WTC11 (cell line): ENCODE measurements around the gene SRSF8. TPM values are rescaled to one million over a fixed set of nuclear protein-coding genes. Genes with fewer than 3 reads are reported as not detected.

ENCODE experiments used
- ATAC-seq: fragments of 200-7000 bp; cut with Tn5 transposase; 2 replicates; pipeline ENCODE4 v1.10.0; 2021; ENCODE audit warnings: mild to moderate bottlenecking, moderate library complexity
- CTCF ChIA-PET: fragments of 300-600 bp; sonication (Branson Sonifier 250); formaldehyde crosslinking; loops from one replicate; lab custom pipeline; 2021; ENCODE audit warnings: antibody characterized with exemption; lab: Charles Lee
- POLR2A ChIA-PET: fragments of 350-600 bp; sonication (Branson Sonifier 250); formaldehyde crosslinking; loops from one replicate; lab custom pipeline; 2021; ENCODE audit warnings: antibody characterized with exemption; lab: Charles Lee
- DNase-seq: peaks from one replicate; pipeline ENCODE4 v3.0.0; 2021; ENCODE audit warnings: low spot score
- H3K27ac Mint-ChIP-seq: 2 replicates; pipeline ENCODE4 v1.8.0; 2021; ENCODE audit warnings: mixed read lengths
- H3K27me3 Mint-ChIP-seq: 2 replicates; pipeline ENCODE4 v1.8.0; 2021; ENCODE audit warnings: low read depth, mild to moderate bottlenecking, moderate library complexity, mixed read lengths
- H3K36me3 Mint-ChIP-seq: 2 replicates; pipeline ENCODE4 v1.8.0; 2021; ENCODE audit warnings: mixed read lengths
- H3K4me1 Mint-ChIP-seq: 2 replicates; pipeline ENCODE4 v1.8.0; 2022; ENCODE audit warnings: mixed read lengths
- H3K4me3 Mint-ChIP-seq: 2 replicates; pipeline ENCODE4 v1.8.0; 2021; ENCODE audit warnings: mild to moderate bottlenecking, moderate library complexity, mixed read lengths
- H3K9me3 Mint-ChIP-seq: 2 replicates; pipeline ENCODE4 v1.8.0; 2021; ENCODE audit warnings: mixed read lengths
- ATF1 ChIP-seq: sonication (generic); formaldehyde crosslinking; IDR thresholded peaks from 2 replicates; pipeline ENCODE4 v1.8.1; 2023; ENCODE audit warnings: mild to moderate bottlenecking, moderate library complexity, missing genetic modification reagents
- CREB1 ChIP-seq: sonication (generic); formaldehyde crosslinking; IDR thresholded peaks from 2 replicates; pipeline ENCODE4 v1.8.0; 2023; ENCODE audit warnings: mild to moderate bottlenecking, missing genetic modification reagents
- CREM ChIP-seq: sonication (generic); formaldehyde crosslinking; IDR thresholded peaks from 2 replicates; pipeline ENCODE4 v1.8.1; 2022; ENCODE audit warnings: mild to moderate bottlenecking, missing genetic modification reagents, moderate library complexity
- ESRRA ChIP-seq: sonication (generic); formaldehyde crosslinking; IDR thresholded peaks from 2 replicates; pipeline ENCODE4 v1.8.1; 2022; ENCODE audit warnings: mild to moderate bottlenecking, missing genetic modification reagents, borderline replicate concordance
- FOXP1 ChIP-seq: sonication (generic); formaldehyde crosslinking; IDR thresholded peaks from 2 replicates; pipeline ENCODE4 v1.8.0; 2022; ENCODE audit warnings: missing genetic modification reagents, mild to moderate bottlenecking, moderate library complexity, borderline replicate concordance
- HMGA2 ChIP-seq: fragments of 250-450 bp; sonication (Bioruptor Pico); IDR thresholded peaks from 2 replicates; pipeline ENCODE4 v1.4.0; 2021; ENCODE audit warnings: mild to moderate bottlenecking, moderate library complexity
- JAZF1 ChIP-seq: fragments of 250-450 bp; sonication (Bioruptor Pico); IDR thresholded peaks from 2 replicates; pipeline ENCODE4 v1.9.0; 2021; ENCODE audit warnings: moderate library complexity, mild to moderate bottlenecking, inconsistent platforms
- NFATC4 ChIP-seq: fragments of 250-450 bp; sonication (Bioruptor Pico); IDR thresholded peaks from 2 replicates; pipeline ENCODE4 v1.9.0; 2021; ENCODE audit warnings: mild to moderate bottlenecking
- NR1H2 ChIP-seq: sonication (generic); formaldehyde crosslinking; IDR thresholded peaks from 2 replicates; pipeline ENCODE4 v1.9.0; 2021; ENCODE audit warnings: mild to moderate bottlenecking, moderate library complexity, missing genetic modification reagents
- NR3C1 ChIP-seq: sonication (generic); formaldehyde crosslinking; conservative IDR thresholded peaks from 2 replicates; pipeline ENCODE4 v1.8.1; 2023; ENCODE audit warnings: low read depth, mild to moderate bottlenecking, missing genetic modification reagents
- SOX15 ChIP-seq: fragments of 250-450 bp; sonication (Bioruptor Pico); IDR thresholded peaks from 2 replicates; pipeline ENCODE4 v1.9.0; 2021; ENCODE audit warnings: mild to moderate bottlenecking
- ZNF219 ChIP-seq: sonication (generic); formaldehyde crosslinking; IDR thresholded peaks from 2 replicates; pipeline ENCODE4 v1.8.0; 2023; ENCODE audit warnings: missing genetic modification reagents, mild to moderate bottlenecking, borderline replicate concordance
- ZNF232 ChIP-seq: sonication (generic); formaldehyde crosslinking; IDR thresholded peaks from 2 replicates; pipeline ENCODE4 v1.8.0; 2022; ENCODE audit warnings: mild to moderate bottlenecking, missing genetic modification reagents
- total RNA-seq: library from RNA; stranded (reverse); gene quantifications from 3 replicates; pipeline ENCODE4 v1.2.3, GENCODE V29; 2021
- TF ChIP-seq, protein P1 (sequence below): sonication (generic); formaldehyde crosslinking; IDR thresholded peaks from 2 replicates; pipeline ENCODE4 v1.8.0; 2023; ENCODE audit warnings: missing genetic modification reagents, mild to moderate bottlenecking, borderline replicate concordance
- TF ChIP-seq, protein P2 (sequence below): sonication (generic); formaldehyde crosslinking; IDR thresholded peaks from 2 replicates; pipeline ENCODE4 v1.8.1; 2023; ENCODE audit warnings: mild to moderate bottlenecking, missing genetic modification reagents
- TF ChIP-seq, protein P3 (sequence below): sonication (generic); formaldehyde crosslinking; conservative IDR thresholded peaks from 2 replicates; pipeline ENCODE4 v1.8.1; 2022; ENCODE audit warnings: mild to moderate bottlenecking, missing genetic modification reagents
- TF ChIP-seq, protein P4 (sequence below): sonication (generic); formaldehyde crosslinking; IDR thresholded peaks from 2 replicates; pipeline ENCODE4 v1.8.0; 2022; ENCODE audit warnings: mild to moderate bottlenecking, missing genetic modification reagents
- TF ChIP-seq, protein P5 (sequence below): sonication (generic); formaldehyde crosslinking; IDR thresholded peaks from 2 replicates; pipeline ENCODE4 v1.8.1; 2023; ENCODE audit warnings: mild to moderate bottlenecking, moderate library complexity, missing genetic modification reagents
- TF ChIP-seq, protein P6 (sequence below): sonication (generic); formaldehyde crosslinking; IDR thresholded peaks from 2 replicates; pipeline ENCODE4 v1.8.0; 2022; ENCODE audit warnings: mild to moderate bottlenecking, missing genetic modification reagents
- TF ChIP-seq, protein P7 (sequence below): sonication (generic); formaldehyde crosslinking; IDR thresholded peaks from 2 replicates; pipeline ENCODE4 v1.8.1; 2023; ENCODE audit warnings: mild to moderate bottlenecking, missing genetic modification reagents, moderate library complexity

SRSF8 gene
- total RNA-seq, 1 experiment from 2014 or later = 20.9 TPM

DNA sequence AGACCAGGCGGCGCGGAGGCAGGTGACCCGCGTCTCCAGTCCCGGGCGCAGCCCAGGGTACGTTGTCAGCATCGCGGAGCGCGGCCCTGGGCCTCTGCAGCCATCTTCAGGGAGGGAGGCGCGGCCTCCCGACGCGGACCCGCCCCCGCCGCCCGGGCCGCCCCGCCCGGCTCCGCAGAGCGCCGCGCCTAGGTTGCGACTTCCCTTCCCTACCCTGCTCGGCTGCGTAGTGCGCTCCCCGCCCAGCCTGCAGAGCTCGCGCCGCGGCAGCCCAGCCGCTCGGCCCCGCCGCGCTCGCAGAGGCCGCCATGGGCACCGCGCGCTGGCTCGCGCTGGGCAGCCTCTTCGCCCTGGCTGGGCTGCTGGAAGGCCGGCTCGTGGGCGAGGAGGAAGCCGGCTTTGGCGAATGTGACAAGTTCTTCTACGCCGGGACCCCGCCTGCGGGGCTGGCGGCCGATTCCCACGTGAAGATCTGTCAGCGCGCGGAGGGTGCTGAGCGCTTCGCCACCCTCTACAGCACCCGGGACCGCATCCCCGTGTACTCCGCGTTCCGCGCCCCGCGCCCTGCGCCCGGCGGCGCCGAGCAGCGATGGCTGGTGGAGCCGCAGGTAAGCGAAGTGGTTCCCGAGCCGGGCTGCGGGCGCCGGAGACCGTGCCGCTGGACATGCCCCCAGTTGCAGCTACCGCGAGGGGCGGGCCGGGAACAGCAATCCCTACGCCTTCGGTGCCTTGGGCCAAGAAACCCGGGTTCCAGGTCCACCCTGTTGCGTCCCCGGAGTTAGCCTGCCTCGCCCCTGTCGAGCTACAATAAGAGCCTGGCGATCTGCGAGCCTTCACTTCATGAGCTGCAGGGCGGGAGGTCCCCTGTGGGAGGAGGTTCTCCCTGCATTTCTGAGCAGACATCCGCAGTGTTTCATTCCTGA lies 23.2 kb downstream of the SRSF8 start, which contains the start of gene ENDOD1 (continued):
- TF ChIP-seq, protein P1, sequence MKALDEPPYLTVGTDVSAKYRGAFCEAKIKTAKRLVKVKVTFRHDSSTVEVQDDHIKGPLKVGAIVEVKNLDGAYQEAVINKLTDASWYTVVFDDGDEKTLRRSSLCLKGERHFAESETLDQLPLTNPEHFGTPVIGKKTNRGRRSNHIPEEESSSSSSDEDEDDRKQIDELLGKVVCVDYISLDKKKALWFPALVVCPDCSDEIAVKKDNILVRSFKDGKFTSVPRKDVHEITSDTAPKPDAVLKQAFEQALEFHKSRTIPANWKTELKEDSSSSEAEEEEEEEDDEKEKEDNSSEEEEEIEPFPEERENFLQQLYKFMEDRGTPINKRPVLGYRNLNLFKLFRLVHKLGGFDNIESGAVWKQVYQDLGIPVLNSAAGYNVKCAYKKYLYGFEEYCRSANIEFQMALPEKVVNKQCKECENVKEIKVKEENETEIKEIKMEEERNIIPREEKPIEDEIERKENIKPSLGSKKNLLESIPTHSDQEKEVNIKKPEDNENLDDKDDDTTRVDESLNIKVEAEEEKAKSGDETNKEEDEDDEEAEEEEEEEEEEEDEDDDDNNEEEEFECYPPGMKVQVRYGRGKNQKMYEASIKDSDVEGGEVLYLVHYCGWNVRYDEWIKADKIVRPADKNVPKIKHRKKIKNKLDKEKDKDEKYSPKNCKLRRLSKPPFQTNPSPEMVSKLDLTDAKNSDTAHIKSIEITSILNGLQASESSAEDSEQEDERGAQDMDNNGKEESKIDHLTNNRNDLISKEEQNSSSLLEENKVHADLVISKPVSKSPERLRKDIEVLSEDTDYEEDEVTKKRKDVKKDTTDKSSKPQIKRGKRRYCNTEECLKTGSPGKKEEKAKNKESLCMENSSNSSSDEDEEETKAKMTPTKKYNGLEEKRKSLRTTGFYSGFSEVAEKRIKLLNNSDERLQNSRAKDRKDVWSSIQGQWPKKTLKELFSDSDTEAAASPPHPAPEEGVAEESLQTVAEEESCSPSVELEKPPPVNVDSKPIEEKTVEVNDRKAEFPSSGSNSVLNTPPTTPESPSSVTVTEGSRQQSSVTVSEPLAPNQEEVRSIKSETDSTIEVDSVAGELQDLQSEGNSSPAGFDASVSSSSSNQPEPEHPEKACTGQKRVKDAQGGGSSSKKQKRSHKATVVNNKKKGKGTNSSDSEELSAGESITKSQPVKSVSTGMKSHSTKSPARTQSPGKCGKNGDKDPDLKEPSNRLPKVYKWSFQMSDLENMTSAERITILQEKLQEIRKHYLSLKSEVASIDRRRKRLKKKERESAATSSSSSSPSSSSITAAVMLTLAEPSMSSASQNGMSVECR (CRISPR knock-in tag) = no peak
- no peak for TF ChIP-seq NFATC4 (CRISPR knock-in tag)
- TF ChIP-seq CREM (CRISPR knock-in tag) = no peak; the same call in 1 of the 2 replicates
- TF ChIP-seq, protein P2, sequence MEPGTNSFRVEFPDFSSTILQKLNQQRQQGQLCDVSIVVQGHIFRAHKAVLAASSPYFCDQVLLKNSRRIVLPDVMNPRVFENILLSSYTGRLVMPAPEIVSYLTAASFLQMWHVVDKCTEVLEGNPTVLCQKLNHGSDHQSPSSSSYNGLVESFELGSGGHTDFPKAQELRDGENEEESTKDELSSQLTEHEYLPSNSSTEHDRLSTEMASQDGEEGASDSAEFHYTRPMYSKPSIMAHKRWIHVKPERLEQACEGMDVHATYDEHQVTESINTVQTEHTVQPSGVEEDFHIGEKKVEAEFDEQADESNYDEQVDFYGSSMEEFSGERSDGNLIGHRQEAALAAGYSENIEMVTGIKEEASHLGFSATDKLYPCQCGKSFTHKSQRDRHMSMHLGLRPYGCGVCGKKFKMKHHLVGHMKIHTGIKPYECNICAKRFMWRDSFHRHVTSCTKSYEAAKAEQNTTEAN (CRISPR knock-in tag) = no peak
- 0 out of 2 replicates have a peak, but pooled peaks have one; percentile 20 for TF ChIP-seq ZNF232 (CRISPR knock-in tag)
- TF ChIP-seq, protein P3, sequence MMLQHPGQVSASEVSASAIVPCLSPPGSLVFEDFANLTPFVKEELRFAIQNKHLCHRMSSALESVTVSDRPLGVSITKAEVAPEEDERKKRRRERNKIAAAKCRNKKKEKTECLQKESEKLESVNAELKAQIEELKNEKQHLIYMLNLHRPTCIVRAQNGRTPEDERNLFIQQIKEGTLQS (CRISPR knock-in tag) = no peak
- TF ChIP-seq JAZF1 (CRISPR knock-in tag) = no peak
- TF ChIP-seq, protein P4, sequence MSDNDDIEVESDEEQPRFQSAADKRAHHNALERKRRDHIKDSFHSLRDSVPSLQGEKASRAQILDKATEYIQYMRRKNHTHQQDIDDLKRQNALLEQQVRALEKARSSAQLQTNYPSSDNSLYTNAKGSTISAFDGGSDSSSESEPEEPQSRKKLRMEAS (CRISPR knock-in tag) = no peak
- peak; percentile 65; the same call in 1 of the 2 replicates for TF ChIP-seq FOXP1 (CRISPR knock-in tag)
- no peak for TF ChIP-seq NR1H2 (CRISPR knock-in tag)
- TF ChIP-seq, protein P5, sequence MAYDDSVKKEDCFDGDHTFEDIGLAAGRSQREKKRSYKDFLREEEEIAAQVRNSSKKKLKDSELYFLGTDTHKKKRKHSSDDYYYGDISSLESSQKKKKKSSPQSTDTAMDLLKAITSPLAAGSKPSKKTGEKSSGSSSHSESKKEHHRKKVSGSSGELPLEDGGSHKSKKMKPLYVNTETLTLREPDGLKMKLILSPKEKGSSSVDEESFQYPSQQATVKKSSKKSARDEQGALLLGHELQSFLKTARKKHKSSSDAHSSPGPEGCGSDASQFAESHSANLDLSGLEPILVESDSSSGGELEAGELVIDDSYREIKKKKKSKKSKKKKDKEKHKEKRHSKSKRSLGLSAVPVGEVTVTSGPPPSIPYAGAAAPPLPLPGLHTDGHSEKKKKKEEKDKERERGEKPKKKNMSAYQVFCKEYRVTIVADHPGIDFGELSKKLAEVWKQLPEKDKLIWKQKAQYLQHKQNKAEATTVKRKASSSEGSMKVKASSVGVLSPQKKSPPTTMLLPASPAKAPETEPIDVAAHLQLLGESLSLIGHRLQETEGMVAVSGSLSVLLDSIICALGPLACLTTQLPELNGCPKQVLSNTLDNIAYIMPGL = peak; percentile 56; the same call in 1 of the 2 replicates
- no peak for TF ChIP-seq SOX15 (CRISPR knock-in tag)

DNA sequence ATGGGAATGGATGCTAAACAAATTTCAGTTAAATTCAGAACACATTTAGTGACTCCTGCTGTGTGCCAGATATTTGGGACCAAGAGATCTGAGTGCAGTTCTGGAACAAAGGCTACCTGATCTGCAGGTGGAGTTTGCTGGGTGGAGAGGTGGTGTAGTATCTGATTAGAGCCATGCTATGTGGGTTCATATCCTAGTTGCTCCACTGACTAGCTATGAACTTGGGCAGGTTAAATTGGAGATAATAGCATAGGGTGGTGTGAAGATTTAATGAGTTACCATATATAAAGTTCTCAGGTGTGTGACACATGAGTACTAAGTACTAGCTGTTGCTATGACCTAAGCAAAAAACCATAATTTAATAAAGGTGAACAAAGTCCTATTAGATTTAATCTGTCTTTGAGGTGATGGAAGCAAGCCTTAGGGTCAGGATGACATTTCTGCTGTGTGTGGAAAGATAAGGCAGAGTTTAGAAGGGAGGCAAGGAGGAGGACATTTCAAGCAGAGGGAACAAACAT lies 25.0 kb downstream of the SRSF8 start:
- Mint-ChIP-seq H3K27me3 (peaks cover 53% of the 10 kb centered on the region), H3K36me3 (no peaks in the 10 kb centered on the region), H3K4me3 (no peak overlapping the region), H3K4me1 (peaks cover 37% of the 10 kb centered on the region), H3K9me3 (no peaks in the 10 kb centered on the region), H3K27ac (no peak overlapping the region)
- POLR2A ChIA-PET = no interaction called here
- ATAC-seq (no peak), DNase-seq (no peak)
- CTCF ChIA-PET = interaction anchor here (1.2 to 3.6 kb wide), 4 partner anchors 13 to 60 kb away, joined by 3 to 32 read pairs (median 6); partner anchors contain the start of gene SRSF8
- TF ChIP-seq, protein P6, sequence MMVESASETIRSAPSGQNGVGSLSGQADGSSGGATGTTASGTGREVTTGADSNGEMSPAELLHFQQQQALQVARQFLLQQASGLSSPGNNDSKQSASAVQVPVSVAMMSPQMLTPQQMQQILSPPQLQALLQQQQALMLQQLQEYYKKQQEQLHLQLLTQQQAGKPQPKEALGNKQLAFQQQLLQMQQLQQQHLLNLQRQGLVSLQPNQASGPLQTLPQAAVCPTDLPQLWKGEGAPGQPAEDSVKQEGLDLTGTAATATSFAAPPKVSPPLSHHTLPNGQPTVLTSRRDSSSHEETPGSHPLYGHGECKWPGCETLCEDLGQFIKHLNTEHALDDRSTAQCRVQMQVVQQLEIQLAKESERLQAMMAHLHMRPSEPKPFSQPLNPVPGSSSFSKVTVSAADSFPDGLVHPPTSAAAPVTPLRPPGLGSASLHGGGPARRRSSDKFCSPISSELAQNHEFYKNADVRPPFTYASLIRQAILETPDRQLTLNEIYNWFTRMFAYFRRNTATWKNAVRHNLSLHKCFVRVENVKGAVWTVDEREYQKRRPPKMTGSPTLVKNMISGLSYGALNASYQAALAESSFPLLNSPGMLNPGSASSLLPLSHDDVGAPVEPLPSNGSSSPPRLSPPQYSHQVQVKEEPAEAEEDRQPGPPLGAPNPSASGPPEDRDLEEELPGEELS (CRISPR knock-in tag) = no peak
- TF ChIP-seq HMGA2 (CRISPR knock-in tag) (no peak), NFATC4 (CRISPR knock-in tag) (no peak), ATF1 (CRISPR knock-in tag) (no peak), CREB1 (CRISPR knock-in tag) (no peak), ZNF219 (CRISPR knock-in tag) (no peak), NR3C1 (CRISPR knock-in tag) (no peak), ESRRA (CRISPR knock-in tag) (no peak)
- TF ChIP-seq, protein P7, sequence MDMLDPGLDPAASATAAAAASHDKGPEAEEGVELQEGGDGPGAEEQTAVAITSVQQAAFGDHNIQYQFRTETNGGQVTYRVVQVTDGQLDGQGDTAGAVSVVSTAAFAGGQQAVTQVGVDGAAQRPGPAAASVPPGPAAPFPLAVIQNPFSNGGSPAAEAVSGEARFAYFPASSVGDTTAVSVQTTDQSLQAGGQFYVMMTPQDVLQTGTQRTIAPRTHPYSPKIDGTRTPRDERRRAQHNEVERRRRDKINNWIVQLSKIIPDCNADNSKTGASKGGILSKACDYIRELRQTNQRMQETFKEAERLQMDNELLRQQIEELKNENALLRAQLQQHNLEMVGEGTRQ (CRISPR knock-in tag) = no peak
